ENCODE data around the gene EPOP. TPM values are rescaled to one million over a fixed set of nuclear protein-coding genes. Genes with fewer than 3 reads are reported as not detected.
A peak's percentile ranks its signal among the peaks of the same experiment; 100 is the strongest.

Gene EPOP
- total RNA-seq, 1 donor from 2014 or later = 8.0 TPM

GRCh38 chr17:38701504-38702165 lies 26.9 kb upstream of the EPOP start:
- peak overlapping the region; percentile 80 for H3K4me3 Mint-ChIP-seq
- Histone ChIP-seq H3F3A (ENCODE audit: low read depth) (peaks cover 57% of the 10 kb centered on the region), H3K36me3 (no peaks in the 10 kb centered on the region), H3K4me3 (peak overlapping the region; percentile 60), H2AFZ (replicated peaks) (peak overlapping the region; percentile 87), H3K79me2 (ENCODE audit: low read depth) (no peaks in the 10 kb centered on the region), H3K27me3 (peaks cover 95% of the 10 kb centered on the region), H3K4me2 (peak overlapping the region; percentile 83), H4K20me1 (ENCODE audit: low read depth) (peaks cover 35% of the 10 kb centered on the region), H3K4me1 (peaks cover 16% of the 10 kb centered on the region), H3K9me3 (ENCODE audit: low read depth) (no peaks in the 10 kb centered on the region), H3K9ac (no peak overlapping the region), H3K27ac (no peak overlapping the region)
- H3K4me1 Mint-ChIP-seq = peaks cover 32% of the 10 kb centered on the region
- H3K36me3 Mint-ChIP-seq = no peaks in the 10 kb centered on the region
- peak overlapping the region; percentile 1 for H3K27ac Mint-ChIP-seq
- H3K27me3 Mint-ChIP-seq (ENCODE audit: insufficient read depth, low read depth) = peaks cover 21% of the 10 kb centered on the region
- no peak for TF ChIP-seq EZH2 (IDR thresholded peaks at IDR 0.05)
- TF ChIP-seq CTCF (IDR thresholded peaks at IDR 0.05) = no peak
- peak; percentile 13 for TF ChIP-seq EZH2phosphoT487 (IDR thresholded peaks at IDR 0.05)
- no peak for DNase-seq (ENCODE audit: low spot score)
- H3K9me3 Mint-ChIP-seq = peaks cover under 1% of the 10 kb centered on the region

GRCh38 chr17:38698760-38699159 lies 24.0 kb upstream of the EPOP start:
- Histone ChIP-seq H3K79me2 (ENCODE audit: low read depth) (no peaks in the 10 kb centered on the region), H3K4me1 (peaks cover 10% of the 10 kb centered on the region), H3K27me3 (peaks cover 86% of the 10 kb centered on the region), H3K36me3 (no peaks in the 10 kb centered on the region), H3K9ac (no peak overlapping the region), H2AFZ (replicated peaks) (no peak overlapping the region), H3F3A (ENCODE audit: low read depth) (peaks cover 43% of the 10 kb centered on the region), H3K4me2 (no peak overlapping the region), H3K4me3 (no peak overlapping the region), H4K20me1 (ENCODE audit: low read depth) (peaks cover 16% of the 10 kb centered on the region), H3K27ac (no peak overlapping the region), H3K9me3 (ENCODE audit: low read depth) (no peaks in the 10 kb centered on the region)
- no peak for TF ChIP-seq CTCF (IDR thresholded peaks at IDR 0.05)
- TF ChIP-seq EZH2 (IDR thresholded peaks at IDR 0.05) = no peak
- no peak for TF ChIP-seq EZH2phosphoT487 (IDR thresholded peaks at IDR 0.05)
- DNase-seq (ENCODE audit: low spot score) = no peak
- no peaks in the 10 kb centered on the region for H3K36me3 Mint-ChIP-seq
- no peak overlapping the region for H3K27ac Mint-ChIP-seq
- H3K4me1 Mint-ChIP-seq = peaks cover 26% of the 10 kb centered on the region
- no peak overlapping the region for H3K4me3 Mint-ChIP-seq
- peaks cover 21% of the 10 kb centered on the region for H3K27me3 Mint-ChIP-seq (ENCODE audit: insufficient read depth, low read depth)
- peaks cover 2% of the 10 kb centered on the region for H3K9me3 Mint-ChIP-seq

GRCh38 chr17:38697061-38697820 lies 22.5 kb upstream of the EPOP start:
- H4K20me1 ChIP-seq (ENCODE audit: low read depth) = peaks cover 3% of the 10 kb centered on the region
- no peak overlapping the region for H3K9ac ChIP-seq
- Mint-ChIP-seq H3K27me3 (ENCODE audit: insufficient read depth, low read depth) (peaks cover 20% of the 10 kb centered on the region), H3K4me3 (no peak overlapping the region), H3K36me3 (no peaks in the 10 kb centered on the region), H3K27ac (no peak overlapping the region), H3K4me1 (peaks cover 21% of the 10 kb centered on the region), H3K9me3 (peaks cover 2% of the 10 kb centered on the region)
- no peaks in the 10 kb centered on the region for H3K79me2 ChIP-seq (ENCODE audit: low read depth)
- H3K27ac ChIP-seq = no peak overlapping the region
- DNase-seq (ENCODE audit: low spot score) = no peak
- peaks cover 11% of the 10 kb centered on the region for H3K4me1 ChIP-seq
- H3K27me3 ChIP-seq = peaks cover 76% of the 10 kb centered on the region
- no peak overlapping the region for H3K4me3 ChIP-seq
- H3K4me2 ChIP-seq = no peak overlapping the region
- H3K9me3 ChIP-seq (ENCODE audit: low read depth) = no peaks in the 10 kb centered on the region
- H3K36me3 ChIP-seq = no peaks in the 10 kb centered on the region
- no peak overlapping the region for H2AFZ ChIP-seq (replicated peaks)
- TF ChIP-seq CTCF (IDR thresholded peaks at IDR 0.05) (no peak), EZH2 (IDR thresholded peaks at IDR 0.05) (no peak), EZH2phosphoT487 (IDR thresholded peaks at IDR 0.05) (no peak)
- peaks cover 30% of the 10 kb centered on the region for H3F3A ChIP-seq (ENCODE audit: low read depth)

Measured in neural progenitor cell (in vitro differentiated cells).